Fibroblast of lung (primary cell): Measurements from ENCODE around the gene SEMA6A.

Experiments
- CTCF ChIP-seq, 2 donors: IDR thresholded peaks in 1 of 2; conservative IDR thresholded peaks in 1 of 2; 1 replicate in 1 of 2; 2 replicates in 1 of 2; pipeline ENCODE4 v1.5.1; 2011 to 2012; ENCODE audit warnings: low read length in 2 of 2, control low read depth in 1 of 2, inconsistent platforms in 1 of 2, low read depth in 1 of 2, mild to moderate bottlenecking in 1 of 2
- EZH2 ChIP-seq: IDR thresholded peaks from 2 replicates; pipeline ENCODE4 v1.5.1; 2012; ENCODE audit warnings: low read length, control low read depth, mild to moderate bottlenecking; ENCODE audit errors: missing control alignments

- TF ChIP-seq CTCF (conservative IDR thresholded peaks at IDR 0.05 in 1 of 2, IDR thresholded peaks at IDR 0.05 in 1 of 2; ENCODE audit: low read depth in 1 of 2, low read length in 2 of 2), result no peak
- TF ChIP-seq EZH2, result no peak
Measured at GRCh38 chr5:116404792-116405191, 169.8 kb downstream of the SEMA6A start.
